Fibroblast of lung (primary cell): Measurements from ENCODE around the gene CARMIL3. TPM values are rescaled to one million over a fixed set of nuclear protein-coding genes. Genes with fewer than 3 reads are reported as not detected.

Experiments used
- DNase-seq, 2 donors: peaks; one replicate each; pipeline versions ENCODE4 v3.0.0 to v3.0.0-alpha.2; 2010; ENCODE audit warnings: low read depth in 2 of 2
- H2AFZ ChIP-seq: 2 replicates; pipeline ENCODE4 v1.5.1; 2012; ENCODE audit warnings: low read length, control low read depth, inconsistent platforms
- H3K27ac ChIP-seq: 2 replicates; pipeline ENCODE4 v1.5.1; 2011; ENCODE audit warnings: low read length, control low read depth; ENCODE audit not compliant: insufficient read depth
- H3K27me3 ChIP-seq: 2 replicates; pipeline ENCODE4 v1.5.1; 2011; ENCODE audit warnings: mild to moderate bottlenecking, low read length; ENCODE audit not compliant: control insufficient read depth, insufficient read depth
- H3K36me3 ChIP-seq: 2 replicates; pipeline ENCODE4 v1.5.1; 2011; ENCODE audit warnings: low read length; ENCODE audit not compliant: control insufficient read depth, insufficient read depth
- H3K4me1 ChIP-seq: 2 replicates; pipeline ENCODE4 v1.5.1; 2011; ENCODE audit warnings: low read length; ENCODE audit not compliant: control insufficient read depth, insufficient read depth; ENCODE audit errors: extremely low read depth
- H3K4me2 ChIP-seq: 2 replicates; pipeline ENCODE4 v1.5.1; 2011; ENCODE audit warnings: low read length, control low read depth; ENCODE audit not compliant: insufficient read depth; ENCODE audit errors: extremely low read depth
- H3K4me3 ChIP-seq, 4 experiments: fragments of 200-600 bp in 1 of 4; sonication (generic) in 1 of 4; replicated peaks in 1 of 4; 2 replicates each; pipeline ENCODE4 v1.5.1; 2011 to 2016; ENCODE audit warnings: low read length in 4 of 4, low read depth in 3 of 4, mild to moderate bottlenecking in 3 of 4, control low read depth in 2 of 4, inconsistent platforms in 1 of 4, mixed read lengths in 1 of 4; ENCODE audit not compliant: insufficient read depth in 1 of 4; ENCODE audit errors: control extremely low read depth in 1 of 4
- H3K79me2 ChIP-seq: 2 replicates; pipeline ENCODE4 v1.5.1; 2012; ENCODE audit warnings: mild to moderate bottlenecking, low read length, inconsistent platforms; ENCODE audit not compliant: control insufficient read depth, insufficient read depth
- H3K9ac ChIP-seq: 2 replicates; pipeline ENCODE4 v1.5.1; 2011; ENCODE audit warnings: mild to moderate bottlenecking, low read length, control low read depth; ENCODE audit not compliant: insufficient read depth
- H3K9me3 ChIP-seq: 2 replicates; pipeline ENCODE4 v1.5.1; 2012; ENCODE audit warnings: low read depth, low read length; ENCODE audit not compliant: control insufficient read depth, insufficient read depth
- H4K20me1 ChIP-seq: 2 replicates; pipeline ENCODE4 v1.5.1; 2011; ENCODE audit warnings: low read length; ENCODE audit not compliant: control insufficient read depth, insufficient read depth; ENCODE audit errors: extremely low read depth
- CTCF ChIP-seq, 2 donors: IDR thresholded peaks in 1 of 2; conservative IDR thresholded peaks in 1 of 2; 1 replicate in 1 of 2; 2 replicates in 1 of 2; pipeline ENCODE4 v1.5.1; 2011 to 2012; ENCODE audit warnings: low read length in 2 of 2, control low read depth in 1 of 2, inconsistent platforms in 1 of 2, low read depth in 1 of 2, mild to moderate bottlenecking in 1 of 2
- EZH2 ChIP-seq: IDR thresholded peaks from 2 replicates; pipeline ENCODE4 v1.5.1; 2012; ENCODE audit warnings: low read length, control low read depth, mild to moderate bottlenecking; ENCODE audit errors: missing control alignments
- polyA plus RNA-seq, 2 donors: library from polyadenylated mRNA; depleted of rRNA in 1 of 2; stranded (reverse) in 1 of 2; unstranded in 1 of 2; fragments of >200 nt; gene quantifications; 2 replicates each; pipeline ENCODE4 v1.2.1, GENCODE V29; 2011 to 2012; ENCODE audit warnings: missing spikeins in 1 of 2
- total RNA-seq: library from RNA; depleted of rRNA; stranded (reverse); fragments of >200 nt; gene quantifications from 2 replicates; pipeline ENCODE4 v1.2.1, GENCODE V29; 2014

Gene CARMIL3
- total and polyA plus RNA-seq, 2 donors (not counting 1 experiment from before 2014, with no cell fraction given): 0.17 TPM; not detected in 1

- Histone ChIP-seq H3K27ac (no peak overlapping the region), H3K4me1 (no peaks in the 10 kb centered on the region), H3K4me3 (no peak overlapping the region), H3K27me3 (peaks cover 12% of the 10 kb centered on the region), H3K9me3 (no peaks in the 10 kb centered on the region), H3K36me3 (no peaks in the 10 kb centered on the region), H3K79me2 (no peaks in the 10 kb centered on the region), H3K4me2 (no peak overlapping the region), H4K20me1 (no peaks in the 10 kb centered on the region), H2AFZ (no peak overlapping the region), H3K9ac (no peak overlapping the region)
- TF ChIP-seq CTCF (conservative IDR thresholded peaks at IDR 0.05 in 1 of 2, IDR thresholded peaks at IDR 0.05 in 1 of 2; ENCODE audit: low read depth in 1 of 2, low read length in 2 of 2) (no peak), EZH2 (no peak)
- DNase-seq: no peak
Observed at GRCh38 chr14:24072881-24073877, 21.4 kb downstream of the CARMIL3 start.

- TF ChIP-seq EZH2 (no peak), CTCF (conservative IDR thresholded peaks at IDR 0.05 in 1 of 2, IDR thresholded peaks at IDR 0.05 in 1 of 2; ENCODE audit: low read depth in 1 of 2, low read length in 2 of 2) (no peak)
Observed at GRCh38 chr14:24074625-24075484, 23.0 kb downstream of the CARMIL3 start.

More at GRCh38 chr14:24074625-24075484, 23.0 kb downstream of the CARMIL3 start:
- no peak overlapping the region for H3K4me2 ChIP-seq
- no peaks in the 10 kb centered on the region for H4K20me1 ChIP-seq
- H2AFZ ChIP-seq: no peak overlapping the region
- peaks cover 13% of the 10 kb centered on the region for H3K27me3 ChIP-seq
- no peak overlapping the region for H3K4me3 ChIP-seq
- H3K27ac ChIP-seq: no peak overlapping the region
- no peak for DNase-seq
- no peaks in the 10 kb centered on the region for H3K36me3 ChIP-seq
- no peaks in the 10 kb centered on the region for H3K9me3 ChIP-seq
- H3K9ac ChIP-seq: no peak overlapping the region
- no peaks in the 10 kb centered on the region for H3K4me1 ChIP-seq
- no peaks in the 10 kb centered on the region for H3K79me2 ChIP-seq
